Prostate gland (tissue), 2 donors: ENCODE data around the gene CCDC81.

Experiments used
- POLR2A ChIP-seq: fragments of 450-650 bp; IDR thresholded peaks from one replicate; pipeline ENCODE4 v1.6.1; 2016; ENCODE audit warnings: antibody characterized with exemption, mild to moderate bottlenecking
- POLR2AphosphoS5 ChIP-seq: sonication (generic); formaldehyde crosslinking; IDR thresholded peaks from one replicate; pipeline ENCODE4 v1.6.1; 2017; ENCODE audit warnings: antibody characterized with exemption
- TF ChIP-seq, protein P1 (sequence below), 4 experiments: fragments of 200-600 bp in 2 of 4; fragments of 450-650 bp in 2 of 4; sonication (generic) in 2 of 4; IDR thresholded peaks; 1 replicate in 3 of 4; 2 replicates in 1 of 4; pipeline ENCODE4 v1.5.1; 2016 to 2019; ENCODE audit warnings: antibody characterized with exemption in 4 of 4, mild to moderate bottlenecking in 2 of 4, moderate library complexity in 2 of 4

DNA sequence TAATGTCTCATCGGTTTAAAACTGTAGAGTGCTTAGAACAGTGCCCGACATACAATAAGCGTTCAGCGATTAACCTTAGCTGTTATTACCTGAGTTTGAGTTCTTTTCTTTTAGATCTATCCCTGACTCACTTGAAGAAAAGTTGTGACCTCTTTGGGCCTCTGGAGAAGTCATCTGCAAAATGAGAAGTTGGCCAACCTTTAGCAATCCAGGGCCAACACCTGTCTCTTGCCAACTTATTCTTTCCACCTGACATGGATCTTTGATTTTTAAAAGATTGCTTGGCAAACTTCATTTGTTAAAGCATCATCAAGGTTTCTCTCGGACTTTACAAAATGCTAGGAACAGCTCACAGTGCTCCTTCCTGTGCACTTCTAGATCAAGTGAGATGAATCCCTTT is 89.3 kb downstream of the CCDC81 start:
- TF ChIP-seq, protein P1, sequence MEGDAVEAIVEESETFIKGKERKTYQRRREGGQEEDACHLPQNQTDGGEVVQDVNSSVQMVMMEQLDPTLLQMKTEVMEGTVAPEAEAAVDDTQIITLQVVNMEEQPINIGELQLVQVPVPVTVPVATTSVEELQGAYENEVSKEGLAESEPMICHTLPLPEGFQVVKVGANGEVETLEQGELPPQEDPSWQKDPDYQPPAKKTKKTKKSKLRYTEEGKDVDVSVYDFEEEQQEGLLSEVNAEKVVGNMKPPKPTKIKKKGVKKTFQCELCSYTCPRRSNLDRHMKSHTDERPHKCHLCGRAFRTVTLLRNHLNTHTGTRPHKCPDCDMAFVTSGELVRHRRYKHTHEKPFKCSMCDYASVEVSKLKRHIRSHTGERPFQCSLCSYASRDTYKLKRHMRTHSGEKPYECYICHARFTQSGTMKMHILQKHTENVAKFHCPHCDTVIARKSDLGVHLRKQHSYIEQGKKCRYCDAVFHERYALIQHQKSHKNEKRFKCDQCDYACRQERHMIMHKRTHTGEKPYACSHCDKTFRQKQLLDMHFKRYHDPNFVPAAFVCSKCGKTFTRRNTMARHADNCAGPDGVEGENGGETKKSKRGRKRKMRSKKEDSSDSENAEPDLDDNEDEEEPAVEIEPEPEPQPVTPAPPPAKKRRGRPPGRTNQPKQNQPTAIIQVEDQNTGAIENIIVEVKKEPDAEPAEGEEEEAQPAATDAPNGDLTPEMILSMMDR (IDR thresholded peaks at IDR 0.05), result no peak
- TF ChIP-seq POLR2AphosphoS5 (no peak), POLR2A (no peak)
